Measurements from ENCODE around the gene UBE2S. TPM values are rescaled to one million over a fixed set of nuclear protein-coding genes. Genes with fewer than 3 reads are reported as not detected.

The UBE2S gene
- total RNA-seq, 2 donors from 2014 or later: 202 to 246 TPM

DNA sequence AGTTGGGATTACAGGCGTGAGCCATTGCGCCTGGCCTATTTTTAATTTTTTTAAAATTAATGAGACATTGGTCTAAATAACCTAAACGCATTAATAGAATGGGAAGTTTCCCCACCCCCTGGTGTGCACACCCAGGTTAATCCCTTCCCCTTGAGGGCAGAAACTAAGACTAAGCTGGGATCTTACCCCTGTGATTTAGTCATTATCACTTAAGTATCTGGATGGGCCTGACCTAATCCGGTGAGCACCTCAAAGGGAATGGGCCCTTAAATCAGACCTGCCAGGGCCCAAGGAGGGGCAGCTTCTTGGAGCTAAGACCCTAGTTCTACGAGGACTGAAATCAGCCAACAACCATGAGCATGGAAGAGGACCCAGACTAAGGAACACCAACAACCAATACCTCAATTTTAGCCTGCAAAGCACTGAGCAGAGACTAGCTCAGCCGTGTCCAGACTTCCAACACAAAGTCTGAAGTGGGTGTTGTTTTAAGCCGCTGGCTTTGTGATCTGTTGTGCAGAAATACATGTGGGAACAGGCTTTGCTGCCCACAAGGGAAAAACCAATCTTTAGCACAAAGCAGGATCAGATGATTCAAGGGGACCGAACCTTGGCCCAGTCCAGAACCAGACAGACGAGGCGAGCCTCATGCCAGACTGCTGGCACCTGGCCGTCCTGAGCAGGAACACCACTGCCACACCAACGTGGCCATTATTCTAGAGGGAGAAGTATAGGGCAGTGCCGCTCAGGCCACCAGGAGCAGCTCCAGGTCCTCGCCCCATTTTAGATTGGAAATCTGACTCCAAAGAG is 7.1 kb downstream of the UBE2S start:
- Histone ChIP-seq H3K36me3 (ENCODE audit: control insufficient read depth, insufficient read depth, low read length) (peaks cover 40% of the 10 kb centered on the region), H3K27ac (ENCODE audit: low read depth, low read length) (peak overlapping the region; percentile 2)
- H3K27ac Mint-ChIP-seq: no peak overlapping the region

DNA sequence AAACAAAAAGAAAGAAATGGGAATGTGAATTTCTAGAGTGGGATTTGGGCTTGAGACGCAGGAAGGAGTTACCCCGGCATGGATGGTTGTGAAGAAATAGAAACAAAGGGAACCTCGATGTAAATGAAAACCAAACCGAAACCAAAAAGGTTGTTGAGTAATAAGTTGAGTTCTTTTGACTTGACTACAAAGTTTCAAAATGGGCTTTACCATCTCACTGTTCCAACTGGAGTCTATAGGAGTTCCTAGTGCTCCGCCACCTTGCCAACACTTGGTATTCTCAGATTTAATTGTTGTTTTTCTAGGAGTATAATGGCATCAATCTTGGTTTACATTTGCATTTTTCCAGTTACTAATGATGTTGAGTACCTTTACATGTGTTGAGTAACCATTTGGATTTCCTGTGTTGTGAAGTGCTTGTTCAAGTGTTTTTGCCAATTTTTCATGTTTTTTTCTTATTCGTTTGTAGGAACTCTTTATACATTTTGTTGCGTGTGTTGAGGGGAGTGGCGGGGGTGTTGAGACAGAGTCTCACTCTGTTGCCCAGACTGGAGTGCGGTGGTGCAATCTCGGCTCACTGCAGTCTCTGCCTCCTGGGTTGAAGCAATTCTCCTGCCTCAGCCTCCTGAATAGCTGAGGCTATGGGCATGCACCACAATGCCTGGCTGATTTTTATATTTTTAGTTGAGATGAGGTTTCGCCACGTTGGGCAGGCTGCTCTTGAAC is 9.2 kb downstream of the UBE2S start:
- Mint-ChIP-seq H3K4me1 (no peaks in the 10 kb centered on the region), H3K4me3 (no peak overlapping the region), H3K36me3 (ENCODE audit: low read depth) (peaks cover 24% of the 10 kb centered on the region), H3K27me3 (ENCODE audit: insufficient read depth) (peaks cover 7% of the 10 kb centered on the region), H3K9me3 (no peaks in the 10 kb centered on the region), H3K27ac (no peak overlapping the region)
- TF ChIP-seq, protein P1, sequence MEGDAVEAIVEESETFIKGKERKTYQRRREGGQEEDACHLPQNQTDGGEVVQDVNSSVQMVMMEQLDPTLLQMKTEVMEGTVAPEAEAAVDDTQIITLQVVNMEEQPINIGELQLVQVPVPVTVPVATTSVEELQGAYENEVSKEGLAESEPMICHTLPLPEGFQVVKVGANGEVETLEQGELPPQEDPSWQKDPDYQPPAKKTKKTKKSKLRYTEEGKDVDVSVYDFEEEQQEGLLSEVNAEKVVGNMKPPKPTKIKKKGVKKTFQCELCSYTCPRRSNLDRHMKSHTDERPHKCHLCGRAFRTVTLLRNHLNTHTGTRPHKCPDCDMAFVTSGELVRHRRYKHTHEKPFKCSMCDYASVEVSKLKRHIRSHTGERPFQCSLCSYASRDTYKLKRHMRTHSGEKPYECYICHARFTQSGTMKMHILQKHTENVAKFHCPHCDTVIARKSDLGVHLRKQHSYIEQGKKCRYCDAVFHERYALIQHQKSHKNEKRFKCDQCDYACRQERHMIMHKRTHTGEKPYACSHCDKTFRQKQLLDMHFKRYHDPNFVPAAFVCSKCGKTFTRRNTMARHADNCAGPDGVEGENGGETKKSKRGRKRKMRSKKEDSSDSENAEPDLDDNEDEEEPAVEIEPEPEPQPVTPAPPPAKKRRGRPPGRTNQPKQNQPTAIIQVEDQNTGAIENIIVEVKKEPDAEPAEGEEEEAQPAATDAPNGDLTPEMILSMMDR (conservative IDR thresholded peaks at IDR 0.05): no peak
- no peak overlapping the region for H3K9ac ChIP-seq (ENCODE audit: extremely low read depth, low read length, poor library complexity, severe bottlenecking)
- no peaks in the 10 kb centered on the region for H3K9me3 ChIP-seq (ENCODE audit: control insufficient read depth, low read length)
- no peaks in the 10 kb centered on the region for H3K4me1 ChIP-seq (ENCODE audit: control insufficient read depth, insufficient read depth, low read length)
- no peak overlapping the region for H3K27ac ChIP-seq (ENCODE audit: low read depth, low read length)
- WGBS, 2 experiments (ENCODE audit: insufficient coverage in 1 of 2, insufficient read length in 1 of 2): 94 to 95% methylated on average over 11 to 12 of the region's 12 CpGs
- DNase-seq: no peak
- H3K4me3 ChIP-seq (ENCODE audit: low read length): no peak overlapping the region
- no peaks in the 10 kb centered on the region for H3K27me3 ChIP-seq (ENCODE audit: control insufficient read depth, insufficient read depth, low read length, poor library complexity, severe bottlenecking)
- H3K36me3 ChIP-seq (ENCODE audit: control insufficient read depth, insufficient read depth, low read length): peaks cover 22% of the 10 kb centered on the region

More for the DNA sequence above, 7.1 kb downstream of the UBE2S start:
- peak; percentile 33 for DNase-seq
- Histone ChIP-seq H3K27me3 (ENCODE audit: control insufficient read depth, insufficient read depth, low read length, poor library complexity, severe bottlenecking) (no peaks in the 10 kb centered on the region), H3K4me3 (ENCODE audit: low read length) (no peak overlapping the region), H3K9me3 (ENCODE audit: control insufficient read depth, low read length) (no peaks in the 10 kb centered on the region), H3K9ac (ENCODE audit: extremely low read depth, low read length, poor library complexity, severe bottlenecking) (no peak overlapping the region), H3K4me1 (ENCODE audit: control insufficient read depth, insufficient read depth, low read length) (no peaks in the 10 kb centered on the region)
- H3K36me3 Mint-ChIP-seq (ENCODE audit: low read depth): peaks cover 36% of the 10 kb centered on the region
- peaks cover under 1% of the 10 kb centered on the region for H3K4me1 Mint-ChIP-seq
- H3K27me3 Mint-ChIP-seq (ENCODE audit: insufficient read depth): peaks cover 7% of the 10 kb centered on the region
- 94% methylated on average over 8 to 14 of the region's 14 CpGs for WGBS, 2 experiments (ENCODE audit: insufficient coverage in 1 of 2, insufficient read length in 1 of 2)
- TF ChIP-seq, protein P1 (conservative IDR thresholded peaks at IDR 0.05): no peak
- H3K9me3 Mint-ChIP-seq: no peaks in the 10 kb centered on the region
- no peak overlapping the region for H3K4me3 Mint-ChIP-seq

DNA sequence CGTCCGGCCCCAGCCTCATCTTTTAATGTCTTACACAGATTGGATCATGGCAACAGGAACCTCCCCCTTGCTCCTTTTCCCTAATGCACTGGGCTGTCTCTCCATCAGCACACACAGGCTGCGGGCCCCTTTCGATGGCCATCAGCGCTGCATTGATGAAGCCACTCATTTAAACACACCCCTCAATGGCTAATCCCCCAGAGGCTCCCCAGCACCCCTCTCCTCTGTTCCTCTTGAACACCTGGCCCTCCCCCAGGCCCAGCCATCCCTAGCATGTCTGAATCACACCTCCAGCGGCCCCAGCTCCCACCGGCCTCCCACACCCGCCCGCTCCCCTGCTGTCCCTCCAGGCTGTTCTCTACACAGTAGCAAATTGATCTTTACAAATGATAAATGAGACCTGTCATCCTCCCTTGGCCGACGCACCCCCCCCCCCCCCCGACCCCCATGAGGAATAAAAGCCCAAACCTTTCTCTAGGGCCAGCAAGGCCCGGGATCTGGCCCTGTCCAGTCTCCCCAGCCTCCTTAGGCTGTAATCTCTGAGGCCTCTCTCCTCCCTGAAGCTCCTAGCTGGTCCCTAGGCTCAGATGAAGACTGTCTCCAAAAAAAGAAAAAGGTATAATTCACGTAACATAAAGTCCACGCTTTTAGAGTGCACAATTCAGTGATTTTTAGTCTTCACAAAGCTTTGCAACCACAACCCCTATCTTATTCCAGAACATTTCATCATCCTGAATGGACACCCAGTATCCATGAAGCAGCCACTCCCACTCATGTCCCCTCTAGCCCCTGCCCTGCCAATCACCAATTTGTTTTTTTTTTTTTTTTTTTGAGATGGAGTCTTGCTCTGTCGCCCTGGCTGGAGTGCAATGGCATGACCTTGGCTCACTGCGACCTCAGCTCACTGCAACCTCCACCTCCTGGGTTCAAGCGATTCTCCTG is 14.5 kb downstream of the UBE2S start:
- no peaks in the 10 kb centered on the region for H3K9me3 Mint-ChIP-seq
- no peak for DNase-seq
- Histone ChIP-seq H3K27me3 (ENCODE audit: control insufficient read depth, insufficient read depth, low read length, poor library complexity, severe bottlenecking) (no peaks in the 10 kb centered on the region), H3K9me3 (ENCODE audit: control insufficient read depth, low read length) (no peaks in the 10 kb centered on the region), H3K36me3 (ENCODE audit: control insufficient read depth, insufficient read depth, low read length) (peaks cover 32% of the 10 kb centered on the region), H3K4me3 (ENCODE audit: low read length) (no peak overlapping the region), H3K4me1 (ENCODE audit: control insufficient read depth, insufficient read depth, low read length) (peaks cover 11% of the 10 kb centered on the region), H3K9ac (ENCODE audit: extremely low read depth, low read length, poor library complexity, severe bottlenecking) (no peak overlapping the region), H3K27ac (ENCODE audit: low read depth, low read length) (peak overlapping the region; percentile 61)
- 42 to 49% methylated on average over 9 to 18 of the region's 18 CpGs for WGBS, 2 experiments (ENCODE audit: insufficient coverage in 1 of 2, insufficient read length in 1 of 2)
- peaks cover 25% of the 10 kb centered on the region for H3K4me1 Mint-ChIP-seq
- H3K4me3 Mint-ChIP-seq: no peak overlapping the region
- no peak overlapping the region for H3K27ac Mint-ChIP-seq
- H3K36me3 Mint-ChIP-seq (ENCODE audit: low read depth): peaks cover 22% of the 10 kb centered on the region
- peaks cover 4% of the 10 kb centered on the region for H3K27me3 Mint-ChIP-seq (ENCODE audit: insufficient read depth)
- TF ChIP-seq, protein P1 (conservative IDR thresholded peaks at IDR 0.05): no peak

All from endodermal cell (in vitro differentiated cells).